ENCODE data around the gene SLC49A3.

DNA sequence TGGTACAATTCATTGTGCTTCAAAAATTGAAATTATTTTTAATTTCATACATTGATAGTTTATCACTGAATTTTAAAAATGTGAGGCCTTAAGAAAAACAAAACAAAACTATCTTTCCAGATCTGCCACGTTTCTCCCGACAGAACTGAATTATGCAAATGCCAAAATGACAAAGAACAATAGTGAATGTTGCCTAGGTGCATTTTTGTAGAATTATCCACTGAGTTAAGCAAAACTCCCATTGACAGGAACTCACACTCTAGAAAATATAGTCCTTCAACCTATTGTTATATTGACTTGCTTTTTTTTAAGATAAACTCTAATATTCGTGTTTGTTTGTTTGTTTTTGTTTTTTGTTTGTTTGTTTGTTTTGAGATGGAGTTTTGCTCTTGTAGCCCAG lies 23.1 kb upstream of the SLC49A3 start:
- TF ChIP-seq CTCF (IDR thresholded peaks at IDR 0.05; ENCODE audit: insufficient read depth, low read depth, low read length) (no peak), EZH2 (IDR thresholded peaks at IDR 0.05; ENCODE audit: insufficient read depth, low read length) (no peak)
